HUES48 (cell line): Measurements from ENCODE around the gene PDE11A.

Experiments used
- H3K27ac ChIP-seq: one replicate; pipeline ENCODE4 v1.7.0; 2013; ENCODE audit warnings: low read depth, low read length, inconsistent platforms
- H3K27me3 ChIP-seq: 2 replicates; pipeline ENCODE4 v1.6.1; 2013; ENCODE audit warnings: mild to moderate bottlenecking, low read length; ENCODE audit not compliant: control insufficient read depth, insufficient read depth
- H3K36me3 ChIP-seq: 2 replicates; pipeline ENCODE4 v1.6.1; 2013; ENCODE audit warnings: low read length; ENCODE audit not compliant: control insufficient read depth, insufficient read depth
- H3K4me1 ChIP-seq: 2 replicates; pipeline ENCODE4 v1.6.1; 2013; ENCODE audit warnings: mild to moderate bottlenecking, low read length; ENCODE audit not compliant: control insufficient read depth, insufficient read depth
- H3K4me3 ChIP-seq: 2 replicates; pipeline ENCODE4 v1.5.1; 2013; ENCODE audit warnings: mild to moderate bottlenecking, low read depth, low read length
- H3K9ac ChIP-seq: 2 replicates; pipeline ENCODE4 v1.6.1; 2013; ENCODE audit warnings: mild to moderate bottlenecking, low read depth, low read length, moderate library complexity
- H3K9me3 ChIP-seq: 2 replicates; pipeline ENCODE4 v1.6.1; 2013; ENCODE audit warnings: low read length; ENCODE audit not compliant: control insufficient read depth, insufficient read depth

Gene PDE11A

DNA sequence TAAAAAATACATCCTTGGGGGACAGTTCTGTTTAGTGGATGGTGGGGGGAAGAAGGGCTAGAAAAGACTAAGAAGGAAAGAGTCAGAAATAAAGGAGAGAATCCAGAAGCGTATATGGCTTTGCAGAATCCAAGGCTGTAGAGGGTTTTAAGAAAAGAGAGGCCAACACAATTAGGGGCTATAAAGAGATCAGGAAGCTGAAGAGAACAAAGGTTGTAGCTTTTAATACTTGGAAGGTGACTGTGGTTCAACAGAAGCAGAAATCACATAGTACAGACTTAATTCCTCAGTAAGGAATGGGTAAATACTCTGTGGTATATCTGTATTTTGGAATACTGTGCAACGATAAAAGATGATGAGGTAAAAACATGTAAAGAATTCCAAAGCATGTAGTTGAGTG is 393.6 kb downstream of the PDE11A start:
- no peaks in the 10 kb centered on the region; the same call in 1 of the 2 replicates for H3K4me1 ChIP-seq
- H3K36me3 ChIP-seq: no peaks in the 10 kb centered on the region
- no peak overlapping the region for H3K27ac ChIP-seq
- H3K27me3 ChIP-seq: peaks cover 24% of the 10 kb centered on the region
- H3K9ac ChIP-seq: no peak overlapping the region
- H3K4me3 ChIP-seq: no peak overlapping the region
- no peaks in the 10 kb centered on the region for H3K9me3 ChIP-seq

DNA sequence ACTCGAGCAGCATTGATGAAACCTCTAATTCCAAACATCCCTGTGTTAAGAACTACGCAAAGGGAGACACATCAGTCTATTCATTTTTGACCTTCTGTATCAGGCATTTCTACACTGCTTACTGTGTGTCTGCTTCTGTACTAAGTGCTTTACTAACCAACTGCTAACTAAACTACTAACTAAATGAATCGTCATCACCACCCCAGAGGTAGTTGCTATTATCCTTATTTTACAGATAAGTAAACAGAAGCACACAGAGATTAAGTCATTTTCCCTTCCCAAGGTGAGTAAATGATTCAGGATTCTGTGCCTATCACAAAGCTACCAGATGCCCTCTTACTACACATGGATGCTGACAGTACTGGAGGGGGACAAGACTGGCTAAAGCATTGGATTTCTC is 395.9 kb downstream of the PDE11A start:
- Histone ChIP-seq H3K4me1 (no peaks in the 10 kb centered on the region), H3K4me3 (no peak overlapping the region), H3K9me3 (no peaks in the 10 kb centered on the region), H3K27ac (no peak overlapping the region), H3K9ac (no peak overlapping the region), H3K27me3 (peaks cover 47% of the 10 kb centered on the region), H3K36me3 (no peaks in the 10 kb centered on the region)

DNA sequence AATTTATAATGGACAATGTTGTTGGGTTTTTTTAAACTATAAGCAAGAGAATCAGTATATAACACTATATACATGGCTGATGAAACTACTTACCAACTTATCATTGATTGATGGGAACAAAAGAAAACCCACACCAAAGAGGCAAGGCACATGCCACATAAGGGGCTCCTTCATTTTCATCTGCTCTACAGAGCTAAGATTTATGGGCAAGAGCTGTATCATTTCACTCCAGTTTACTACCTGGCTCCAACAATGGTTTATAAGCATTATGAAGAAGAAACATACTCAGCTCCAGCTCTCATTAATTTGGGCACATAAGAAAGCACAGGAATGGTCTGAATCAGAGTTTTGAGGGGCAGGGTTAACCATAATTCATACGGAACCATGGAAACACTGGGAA is 396.8 kb downstream of the PDE11A start:
- H3K9me3 ChIP-seq: no peaks in the 10 kb centered on the region
- H3K4me1 ChIP-seq: 0 out of 2 replicates have a peak, but pooled peaks cover 6% of the 10 kb centered on the region
- H3K36me3 ChIP-seq: no peaks in the 10 kb centered on the region
- H3K9ac ChIP-seq: no peak overlapping the region
- H3K4me3 ChIP-seq: no peak overlapping the region
- no peak overlapping the region for H3K27ac ChIP-seq
- peaks cover 55% of the 10 kb centered on the region for H3K27me3 ChIP-seq

DNA sequence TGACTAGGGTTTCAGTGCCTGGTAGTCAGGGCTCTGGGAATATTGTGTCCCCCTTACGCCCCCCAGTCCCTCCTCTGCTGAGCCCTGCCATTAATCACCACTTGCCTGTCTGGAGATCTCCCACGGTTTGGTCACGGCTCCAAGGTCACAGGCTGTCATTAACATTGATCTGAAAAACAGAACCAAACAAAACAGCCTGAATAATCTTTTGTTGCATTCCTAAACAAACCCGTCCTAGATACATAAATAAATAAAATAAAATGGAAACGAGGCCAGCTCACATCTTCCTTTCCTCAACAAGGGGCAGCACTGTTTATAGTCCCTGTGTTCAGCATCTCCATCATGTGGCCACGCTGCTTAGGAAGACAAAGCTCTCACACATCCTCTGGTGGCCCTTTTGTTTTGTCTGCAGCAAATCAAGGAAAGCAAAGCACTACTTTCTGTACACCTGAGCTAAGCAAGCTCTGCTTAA is 397.2 kb downstream of the PDE11A start:
- Histone ChIP-seq H3K4me1 (peaks cover 10% of the 10 kb centered on the region), H3K9ac (no peak overlapping the region), H3K27me3 (peaks cover 60% of the 10 kb centered on the region), H3K27ac (no peak overlapping the region), H3K4me3 (no peak overlapping the region), H3K36me3 (no peaks in the 10 kb centered on the region), H3K9me3 (no peaks in the 10 kb centered on the region)

DNA sequence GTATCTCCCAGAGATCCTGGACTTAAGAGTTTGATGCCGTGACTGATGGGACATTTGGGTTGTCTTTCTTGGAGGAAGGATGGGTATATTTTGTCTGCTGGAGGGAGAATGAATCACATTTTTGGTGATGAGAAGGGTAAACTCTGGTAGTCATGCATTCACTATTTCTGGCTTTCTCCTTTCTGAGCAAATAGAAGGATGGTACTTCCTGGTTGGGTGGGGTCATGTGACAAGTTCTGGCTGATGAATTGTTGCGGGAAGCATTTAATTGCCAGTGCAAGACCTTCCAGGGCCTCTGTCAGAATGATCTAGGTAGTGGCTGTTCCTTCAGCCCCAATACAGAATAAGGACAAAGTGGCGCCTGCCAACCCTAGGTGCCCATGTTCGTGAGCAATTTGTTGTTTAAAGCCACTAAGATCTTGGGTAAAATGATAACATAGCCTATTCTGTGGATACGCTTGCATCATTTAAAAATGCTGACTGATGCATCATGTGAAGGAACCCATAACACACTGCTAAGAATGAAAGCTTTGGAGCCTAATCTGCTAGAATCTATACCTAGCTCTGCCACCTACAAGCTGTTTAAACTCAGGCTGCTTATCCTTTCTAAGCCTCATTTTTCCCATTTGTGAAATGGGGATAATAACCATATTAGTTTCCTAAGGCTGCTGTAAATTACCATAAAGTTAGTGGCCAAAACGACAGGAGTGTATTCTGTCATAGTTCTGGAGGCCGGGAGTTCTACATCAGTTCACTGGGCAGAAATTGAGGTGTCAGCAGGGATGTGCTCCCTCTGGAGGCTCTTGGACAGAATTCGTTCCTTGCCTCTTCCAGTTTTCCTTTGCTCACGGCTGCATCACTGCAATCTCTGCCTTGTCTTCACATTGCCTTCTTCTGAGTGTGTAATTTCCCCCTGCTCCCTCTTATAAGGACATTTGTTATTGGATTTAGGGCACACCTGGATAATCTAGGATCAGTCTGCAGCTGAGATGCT is 398.7 kb downstream of the PDE11A start:
- Histone ChIP-seq H3K27me3 (peaks cover 75% of the 10 kb centered on the region), H3K9ac (no peak overlapping the region), H3K4me3 (no peak overlapping the region), H3K4me1 (peaks cover 13% of the 10 kb centered on the region), H3K27ac (no peak overlapping the region), H3K9me3 (no peaks in the 10 kb centered on the region), H3K36me3 (no peaks in the 10 kb centered on the region)

DNA sequence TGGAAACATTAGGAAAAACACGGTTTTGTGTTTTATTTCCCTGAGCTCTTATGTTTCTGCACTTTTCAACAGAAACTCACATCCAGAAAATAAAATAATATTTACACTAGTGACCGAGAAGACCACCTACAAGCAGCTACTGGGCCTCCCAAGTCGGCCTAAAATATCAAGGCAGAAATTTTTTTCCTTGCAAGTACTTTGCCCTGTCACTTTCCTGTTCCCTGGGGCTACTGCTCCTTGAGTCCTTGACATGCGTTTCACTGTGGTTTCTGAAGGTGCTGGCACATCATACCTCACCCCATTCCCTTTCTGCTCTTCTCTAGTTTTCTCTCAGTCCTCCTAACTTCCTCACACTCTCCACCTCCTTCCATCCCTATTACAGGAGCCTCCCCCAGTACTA is 400.9 kb downstream of the PDE11A start:
- no peak overlapping the region for H3K27ac ChIP-seq
- peaks cover 13% of the 10 kb centered on the region for H3K4me1 ChIP-seq
- no peaks in the 10 kb centered on the region for H3K9me3 ChIP-seq
- H3K36me3 ChIP-seq: no peaks in the 10 kb centered on the region
- H3K9ac ChIP-seq: no peak overlapping the region
- peaks cover 82% of the 10 kb centered on the region for H3K27me3 ChIP-seq
- no peak overlapping the region for H3K4me3 ChIP-seq

DNA sequence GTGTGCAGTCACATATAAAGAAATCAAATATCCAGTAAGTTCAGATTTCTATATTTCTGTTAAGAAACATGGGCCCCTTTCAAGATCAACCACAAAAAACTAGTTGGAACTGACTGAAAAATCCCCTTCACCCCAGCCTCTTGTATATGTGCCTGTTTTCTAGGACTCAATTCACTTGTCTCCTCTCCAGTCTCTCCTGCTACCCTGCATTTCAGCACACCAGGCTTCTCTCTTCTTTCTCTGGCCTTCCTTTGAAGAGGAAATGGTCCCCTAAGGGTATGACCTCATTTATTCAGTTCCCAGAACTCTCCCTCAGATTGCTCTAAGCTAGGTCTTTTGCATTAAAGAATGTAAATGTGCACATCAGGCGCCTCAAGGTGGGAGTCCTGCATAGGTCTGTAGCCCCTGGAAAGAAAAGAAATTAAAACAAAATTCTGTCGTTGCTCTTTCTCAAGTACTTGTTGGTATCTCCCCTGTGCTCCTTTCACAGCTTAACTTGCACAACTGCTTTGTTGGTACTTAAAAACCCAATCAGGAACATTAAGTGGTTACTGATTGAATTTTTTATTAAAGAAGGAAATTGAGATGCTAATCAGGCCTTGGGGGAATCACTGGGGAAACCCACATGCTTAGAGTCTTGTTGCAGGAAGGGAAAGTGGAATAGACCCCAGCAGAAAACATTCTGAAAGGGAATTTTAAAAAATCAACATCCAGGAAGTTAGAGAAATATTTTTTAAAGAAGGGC is 401.6 kb downstream of the PDE11A start:
- H3K36me3 ChIP-seq: no peaks in the 10 kb centered on the region
- peaks cover 13% of the 10 kb centered on the region for H3K4me1 ChIP-seq
- H3K9me3 ChIP-seq: no peaks in the 10 kb centered on the region
- peak overlapping the region; percentile 63 for H3K27ac ChIP-seq
- H3K9ac ChIP-seq: no peak overlapping the region
- no peak overlapping the region for H3K4me3 ChIP-seq
- H3K27me3 ChIP-seq: peaks cover 82% of the 10 kb centered on the region

DNA sequence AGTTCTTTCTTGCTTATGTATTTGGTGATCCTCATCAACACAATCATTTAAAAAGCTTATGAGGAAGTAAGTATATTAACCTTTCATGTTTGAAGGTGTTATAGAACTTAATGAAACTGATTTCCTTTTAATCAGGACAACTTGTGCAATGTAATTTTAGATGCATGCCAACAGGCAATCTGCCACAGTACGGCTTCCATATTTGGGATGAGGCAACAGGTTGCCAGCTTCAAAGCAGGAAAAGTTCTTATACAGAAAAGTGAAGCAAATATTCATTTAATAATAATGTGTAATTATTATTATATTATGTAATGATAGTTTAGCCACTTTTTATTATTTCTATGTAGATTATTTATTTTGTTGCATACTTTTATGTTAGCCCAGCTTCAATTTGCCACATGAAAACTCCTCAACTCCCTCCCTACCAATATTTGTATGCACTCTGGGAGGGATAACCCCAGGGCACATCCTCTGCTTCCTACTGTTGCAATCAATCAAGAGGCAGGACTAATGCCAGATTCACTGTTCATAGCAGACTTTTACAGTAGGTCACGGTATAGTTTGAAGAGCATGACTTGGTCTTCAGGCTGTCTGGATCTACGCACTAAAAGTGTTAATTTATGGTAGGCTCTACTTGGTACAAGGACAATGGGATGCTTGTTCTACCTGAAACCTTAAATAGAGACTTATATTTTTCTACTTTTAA is 402.8 kb downstream of the PDE11A start:
- no peak overlapping the region for H3K9ac ChIP-seq
- peaks cover 79% of the 10 kb centered on the region for H3K27me3 ChIP-seq
- H3K9me3 ChIP-seq: no peaks in the 10 kb centered on the region
- no peak overlapping the region for H3K27ac ChIP-seq
- no peak overlapping the region for H3K4me3 ChIP-seq
- H3K36me3 ChIP-seq: no peaks in the 10 kb centered on the region
- H3K4me1 ChIP-seq: peaks cover 13% of the 10 kb centered on the region

DNA sequence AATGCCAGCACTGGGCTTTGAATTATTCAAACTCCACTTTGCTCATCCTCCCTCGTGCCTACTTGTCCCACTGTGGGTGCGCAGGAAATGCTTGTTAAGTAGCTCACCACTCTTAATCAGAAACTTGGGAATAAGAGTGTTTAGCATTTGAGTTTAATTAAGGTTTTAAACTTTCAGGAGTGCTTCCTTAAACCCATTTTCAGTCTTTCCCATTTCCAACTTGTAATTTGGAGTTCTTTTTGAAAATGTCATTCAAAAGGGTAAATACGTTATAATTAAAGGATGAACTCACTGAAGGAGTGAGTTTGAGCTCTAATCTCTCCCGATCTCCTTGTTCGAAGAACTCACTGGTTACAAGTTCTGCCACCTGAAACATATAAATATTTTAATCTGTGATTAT is 403.4 kb downstream of the PDE11A start:
- H3K27me3 ChIP-seq: peaks cover 85% of the 10 kb centered on the region
- no peaks in the 10 kb centered on the region for H3K9me3 ChIP-seq
- H3K9ac ChIP-seq: no peak overlapping the region
- peaks cover 13% of the 10 kb centered on the region for H3K4me1 ChIP-seq
- H3K27ac ChIP-seq: no peak overlapping the region
- H3K36me3 ChIP-seq: no peaks in the 10 kb centered on the region
- H3K4me3 ChIP-seq: no peak overlapping the region

DNA sequence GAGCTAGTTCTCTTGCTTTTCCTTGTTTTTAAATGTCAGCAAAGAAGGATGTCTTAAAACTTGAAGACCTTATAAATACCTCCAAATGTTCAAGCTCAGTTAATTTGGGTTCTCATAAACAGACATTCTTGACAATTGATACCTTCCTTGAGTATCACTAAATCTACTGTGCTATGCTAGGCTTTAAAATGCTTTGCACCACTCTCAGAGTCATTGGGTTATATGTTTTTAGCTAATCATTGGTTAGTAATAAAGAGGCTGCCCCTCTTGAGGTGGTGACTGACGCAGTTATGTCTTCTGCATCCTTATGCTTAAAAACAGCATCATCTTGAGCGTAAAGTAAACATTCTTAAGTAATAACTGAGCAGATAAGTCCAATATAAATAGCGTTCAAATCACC is 404.0 kb downstream of the PDE11A start:
- no peak overlapping the region for H3K27ac ChIP-seq
- no peak overlapping the region for H3K4me3 ChIP-seq
- no peaks in the 10 kb centered on the region for H3K36me3 ChIP-seq
- H3K9me3 ChIP-seq: no peaks in the 10 kb centered on the region
- peaks cover 85% of the 10 kb centered on the region for H3K27me3 ChIP-seq
- H3K4me1 ChIP-seq: peaks cover 13% of the 10 kb centered on the region
- no peak overlapping the region for H3K9ac ChIP-seq
